Adipose tissue (tissue), 3 donors: ENCODE results near the gene NSG1. TPM values are rescaled to one million over a fixed set of nuclear protein-coding genes. Genes with fewer than 3 reads are reported as not detected.

Experiments
- H3K27ac ChIP-seq: one replicate; pipeline ENCODE4 v1.5.1; 2013; ENCODE audit warnings: low read depth, low read length
- WGBS, 3 donors: extraction: QIAGEN DNeasy Blood & Tissue Kit; methylation state at CpG; one replicate each; pipeline ENCODE4 v1.1.7; 2013; 5-methylcytosine and 5-hydroxymethylcytosine counted together
- polyA plus RNA-seq, 3 donors: library from polyadenylated mRNA; stranded (reverse); fragments of 200-250 nt; gene quantifications; one replicate each; pipeline ENCODE4 v1.2.3, GENCODE V29; 2013
- donor health status: healthy with polysubstance abuse.
- donor health status: Bipolar disorder and iron deficiency.
- donor health status: healthy.

NSG1 gene
- polyA plus RNA-seq, 3 donors, result 0.62 to 2.2 (median 0.80) TPM

GRCh38 chr4:4391866-4392265 lies 5.0 kb downstream of the NSG1 start:
- H3K27ac ChIP-seq, result no peak overlapping the region
- WGBS, 3 donors, result 67 to 73% (median 68%) methylated on average over 4 of the region's 4 CpGs

- WGBS, 3 donors, result 70 to 85% (median 78%) methylated on average over 13 of the region's 13 CpGs
- no peak overlapping the region for H3K27ac ChIP-seq
Observed at GRCh38 chr4:4392501-4393183, 5.7 kb downstream of the NSG1 start.

- H3K27ac ChIP-seq, result no peak overlapping the region
- 63 to 69% (median 64%) methylated on average over 9 of the region's 9 CpGs for WGBS, 3 donors
Observed at GRCh38 chr4:4394644-4395043, 7.7 kb downstream of the NSG1 start.

GRCh38 chr4:4395371-4395770 lies 8.5 kb downstream of the NSG1 start:
- H3K27ac ChIP-seq, result no peak overlapping the region
- WGBS, 3 donors, result 55 to 66% (median 58%) methylated on average over 9 of the region's 9 CpGs

- H3K27ac ChIP-seq, result no peak overlapping the region
- WGBS, 3 donors, result 27 to 32% (median 30%) methylated on average over 26 of the region's 26 CpGs
Observed at GRCh38 chr4:4395849-4396627, 9.1 kb downstream of the NSG1 start.

GRCh38 chr4:4396628-4397440 lies 9.9 kb downstream of the NSG1 start:
- WGBS, 3 donors, result 46 to 55% (median 49%) methylated on average over 19 of the region's 19 CpGs
- no peak overlapping the region for H3K27ac ChIP-seq

- 77 to 84% (median 82%) methylated on average over 13 of the region's 13 CpGs for WGBS, 3 donors
- no peak overlapping the region for H3K27ac ChIP-seq
Observed at GRCh38 chr4:4397441-4397819, 10.5 kb downstream of the NSG1 start.

- WGBS, 3 donors, result 70 to 83% (median 77%) methylated on average over 4 of the region's 4 CpGs
- H3K27ac ChIP-seq, result no peak overlapping the region
Observed at GRCh38 chr4:4398430-4398829, 11.5 kb downstream of the NSG1 start.

GRCh38 chr4:4401036-4401435 lies 14.1 kb downstream of the NSG1 start:
- WGBS, 3 donors, result 68 to 74% (median 71%) methylated on average over 7 of the region's 7 CpGs
- no peak overlapping the region for H3K27ac ChIP-seq

GRCh38 chr4:4402966-4403365 lies 16.1 kb downstream of the NSG1 start:
- WGBS, 3 donors, result 65 to 71% (median 68%) methylated on average over 13 of the region's 13 CpGs
- H3K27ac ChIP-seq, result no peak overlapping the region

- WGBS, 3 donors, result 75 to 88% (median 88%) methylated on average over 14 to 15 of the region's 15 CpGs
Observed at GRCh38 chr4:4405358-4405962, 18.6 kb downstream of the NSG1 start.

GRCh38 chr4:4406455-4407298 lies 19.8 kb downstream of the NSG1 start:
- 65 to 81% (median 77%) methylated on average over 28 of the region's 28 CpGs for WGBS, 3 donors
- H3K27ac ChIP-seq, result no peak overlapping the region

More at GRCh38 chr4:4405358-4405962, 18.6 kb downstream of the NSG1 start:
- no peak overlapping the region for H3K27ac ChIP-seq

GRCh38 chr4:4407299-4408131 lies 20.6 kb downstream of the NSG1 start:
- 73 to 79% (median 75%) methylated on average over 18 to 19 of the region's 19 CpGs for WGBS, 3 donors
- no peak overlapping the region for H3K27ac ChIP-seq

GRCh38 chr4:4408132-4408523 lies 21.2 kb downstream of the NSG1 start:
- WGBS, 3 donors, result 55 to 72% (median 65%) methylated on average over 13 of the region's 13 CpGs
- no peak overlapping the region for H3K27ac ChIP-seq

- no peak overlapping the region for H3K27ac ChIP-seq
- 74 to 77% (median 74%) methylated on average over 23 of the region's 23 CpGs for WGBS, 3 donors
Observed at GRCh38 chr4:4408576-4409335, 21.9 kb downstream of the NSG1 start.

GRCh38 chr4:4409416-4410115 lies 22.7 kb downstream of the NSG1 start:
- no peak overlapping the region for H3K27ac ChIP-seq
- 82 to 85% (median 84%) methylated on average over 20 to 23 of the region's 23 CpGs for WGBS, 3 donors
